GM19035 (cell line): ENCODE results near the gene MAB21L3.
A peak's percentile ranks its signal among the peaks of the same experiment; 100 is the strongest.
"Not testable (repeated sequence)": the region's sequence is repeated elsewhere in the genome, so short reads cannot be mapped to it uniquely, and the experiment has no call there.

ENCODE experiments used
- ATAC-seq: cut with Tn5 transposase; IDR thresholded peaks from one replicate; pipeline ENCODE4 v1.9.1; 2021; ENCODE audit not compliant: unreplicated experiment

MAB21L3 gene

GRCh38 chr1:116133696-116134475, 22.7 kb downstream of the MAB21L3 start:
- no peak for ATAC-seq

GRCh38 chr1:116134476-116134773, 23.2 kb downstream of the MAB21L3 start:
- ATAC-seq: no peak

GRCh38 chr1:116138277-116138792, 27.1 kb downstream of the MAB21L3 start:
- no peak for ATAC-seq

- no peak for ATAC-seq
Observed at GRCh38 chr1:116139592-116140134, 28.5 kb downstream of the MAB21L3 start.

- ATAC-seq: no peak
Observed at GRCh38 chr1:116144151-116144550, 33.0 kb downstream of the MAB21L3 start.

DNA sequence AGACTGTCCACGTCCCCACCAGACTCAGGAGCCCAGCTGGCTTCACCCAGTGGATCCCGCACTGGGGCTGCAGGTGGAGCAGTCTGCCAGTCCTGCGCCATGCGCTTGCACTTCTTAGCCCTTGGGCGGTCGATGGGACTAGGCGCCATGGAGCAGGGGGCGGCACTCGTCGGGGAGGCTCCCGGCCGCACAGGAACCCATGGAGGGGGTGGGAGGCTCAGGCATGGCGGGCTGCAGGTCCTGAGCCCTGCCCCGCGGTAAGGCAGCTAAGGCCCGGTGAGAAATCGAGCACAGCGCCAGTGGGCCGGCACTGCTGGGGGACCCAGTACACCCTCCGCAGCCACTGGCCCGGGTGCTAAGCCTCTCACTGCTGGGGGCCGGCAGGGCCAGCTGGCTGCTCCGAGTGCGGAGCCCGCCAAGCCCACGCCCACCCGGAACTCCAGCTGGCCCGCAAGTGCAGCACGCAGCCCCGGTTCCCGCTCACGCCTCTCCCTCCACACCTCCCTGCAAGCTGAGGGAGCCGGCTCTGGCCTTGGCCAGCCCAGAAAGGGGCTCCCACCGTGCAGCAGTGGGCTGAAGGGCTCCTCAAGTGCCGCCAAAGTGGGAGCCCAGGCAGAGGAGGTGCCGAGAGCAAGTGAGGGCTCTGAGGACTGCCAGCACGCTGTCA, 35.4 kb downstream of the MAB21L3 start:
- ATAC-seq: not testable (repeated sequence)

DNA sequence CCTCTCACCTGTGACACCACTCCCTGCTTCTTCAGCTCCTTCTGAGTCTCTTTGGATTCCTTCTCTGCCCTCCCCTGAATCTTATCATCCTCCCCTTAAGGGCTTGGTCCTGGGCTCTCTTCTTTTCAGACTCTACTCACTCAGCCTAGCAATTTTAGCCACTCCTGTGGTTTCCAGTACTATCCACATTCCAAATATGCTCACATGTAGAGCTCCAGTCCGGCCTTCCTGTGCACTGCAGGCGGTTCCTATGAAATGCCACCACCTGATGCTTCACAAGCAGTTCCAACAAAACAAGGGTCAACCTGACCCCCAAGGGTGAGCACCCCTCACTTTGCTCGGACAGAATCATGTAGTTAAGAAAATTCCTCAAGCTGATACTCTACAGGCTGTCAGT, 35.9 kb downstream of the MAB21L3 start:
- ATAC-seq: no peak

DNA sequence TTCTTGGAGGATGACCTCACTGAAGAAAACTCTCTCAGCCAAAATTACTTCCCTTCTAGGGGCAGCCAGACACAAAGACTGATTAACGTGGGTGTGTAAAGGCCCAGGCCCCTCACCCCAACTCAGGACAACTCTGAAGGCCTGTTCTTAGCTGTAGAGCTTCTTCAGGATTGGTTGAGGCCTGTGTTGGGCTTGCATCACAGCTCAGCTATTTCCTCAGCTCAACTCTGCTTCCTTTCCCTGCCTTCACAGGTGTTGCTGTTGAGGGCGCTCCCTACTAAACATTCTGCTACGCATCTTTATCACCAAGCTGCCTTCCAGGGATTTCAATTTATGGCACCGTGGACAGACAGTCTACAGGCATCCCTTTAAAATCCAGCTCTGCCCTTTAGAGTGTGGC, 36.8 kb downstream of the MAB21L3 start:
- ATAC-seq: no peak

DNA sequence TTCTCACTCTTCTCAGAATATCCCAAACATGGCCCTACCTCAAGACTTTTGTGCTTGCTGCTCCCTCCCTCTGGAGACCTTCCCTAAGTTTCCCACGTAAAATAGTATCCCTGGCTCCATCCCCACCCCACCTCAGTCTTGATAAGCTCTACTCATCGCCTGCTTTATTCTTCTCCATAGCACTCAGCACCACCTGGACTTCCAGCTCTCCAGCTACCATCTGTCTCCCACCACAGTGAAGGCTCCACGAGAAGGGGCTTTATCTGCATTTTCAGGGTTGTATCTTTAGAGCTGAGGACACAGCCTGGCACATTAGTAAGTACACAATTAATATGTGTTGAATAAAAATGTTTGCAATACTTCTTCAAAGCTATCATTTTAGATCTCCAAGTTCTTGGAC, 37.8 kb downstream of the MAB21L3 start:
- ATAC-seq: no peak

- no peak for ATAC-seq
Observed at GRCh38 chr1:116150368-116150767, 39.2 kb downstream of the MAB21L3 start.

GRCh38 chr1:116151739-116152576, 40.8 kb downstream of the MAB21L3 start:
- peak; percentile 96 for ATAC-seq

- no peak for ATAC-seq
Observed at GRCh38 chr1:116152577-116152943, 41.4 kb downstream of the MAB21L3 start.

GRCh38 chr1:116152950-116153691, 41.9 kb downstream of the MAB21L3 start:
- ATAC-seq: no peak

DNA sequence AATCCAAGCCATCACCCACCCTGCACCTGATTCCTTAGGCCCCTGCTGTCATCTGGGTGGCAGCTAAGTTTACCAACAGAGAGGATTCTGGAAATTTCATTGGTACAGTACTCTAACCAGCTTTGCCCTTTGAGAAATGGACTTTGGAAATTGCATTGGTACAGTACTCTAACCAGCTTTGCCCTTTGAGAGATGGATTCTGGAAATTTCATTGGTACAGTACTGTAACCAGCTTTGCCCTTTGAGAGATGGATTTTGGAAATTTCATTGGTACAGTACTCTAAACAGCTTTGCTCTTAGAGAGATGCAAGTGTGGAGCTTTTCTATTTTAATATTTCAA, 42.5 kb downstream of the MAB21L3 start:
- ATAC-seq: no peak

DNA sequence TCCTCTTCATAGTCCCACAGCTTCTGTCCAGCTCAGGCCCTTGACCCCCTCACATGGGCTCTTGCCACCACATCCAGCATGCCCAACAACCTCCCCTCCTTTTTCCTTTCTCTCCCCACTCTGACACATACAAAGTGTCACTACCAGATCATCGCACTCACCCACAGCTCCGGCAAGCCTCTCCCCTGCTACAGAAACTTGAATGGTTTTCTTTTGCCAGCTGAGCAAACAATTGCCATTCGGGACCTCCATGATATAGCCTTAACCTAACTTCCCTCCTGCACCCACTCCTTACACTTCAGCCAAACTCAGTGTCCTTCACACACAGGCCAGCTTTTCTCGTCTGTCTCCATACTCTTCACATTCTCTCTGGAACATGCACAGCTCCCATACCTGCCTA, 43.3 kb downstream of the MAB21L3 start:
- no peak for ATAC-seq

DNA sequence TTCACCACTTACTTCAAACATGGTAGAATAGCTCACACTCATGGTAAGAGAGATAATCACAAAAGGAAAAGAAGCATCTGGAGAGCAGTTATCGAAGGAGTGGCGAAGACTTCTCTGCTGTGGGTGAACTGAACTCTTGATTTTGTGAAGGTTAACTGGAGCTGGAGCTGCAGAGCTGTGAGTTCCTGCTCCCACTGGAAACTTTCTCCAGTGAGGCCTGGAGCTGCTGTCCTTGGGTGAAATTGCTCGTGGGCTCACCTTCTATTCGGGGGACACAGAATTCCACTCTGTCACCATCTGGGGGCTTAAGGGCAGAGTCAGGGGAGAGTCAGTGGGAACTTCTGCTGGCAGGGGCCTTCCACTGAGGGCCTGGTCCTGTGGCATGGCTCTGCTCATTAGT, 45.9 kb downstream of the MAB21L3 start:
- ATAC-seq: no peak

DNA sequence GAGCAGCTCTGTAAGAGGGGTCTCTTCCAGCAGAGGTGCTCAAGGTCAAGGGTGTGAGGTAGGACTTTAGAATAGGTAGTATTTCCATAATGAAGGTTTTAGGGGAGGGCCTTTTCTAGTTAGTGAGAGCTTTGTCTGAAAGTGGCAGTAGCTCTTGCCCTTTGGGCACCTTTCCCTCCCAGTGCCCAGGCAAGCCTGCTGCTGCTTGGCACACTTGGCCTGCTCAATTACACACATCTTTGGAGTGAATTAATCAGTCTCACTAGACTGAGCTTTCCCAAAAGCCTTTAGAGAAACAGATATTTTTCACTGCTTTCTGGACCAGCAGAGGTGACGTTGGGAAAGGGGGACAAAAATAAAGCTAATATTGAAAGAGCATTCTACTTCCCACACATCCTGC, 48.0 kb downstream of the MAB21L3 start:
- ATAC-seq: no peak

GRCh38 chr1:116159611-116160010, 48.4 kb downstream of the MAB21L3 start:
- ATAC-seq: no peak

- no peak for ATAC-seq
Observed at GRCh38 chr1:116161390-116161789, 50.2 kb downstream of the MAB21L3 start.

GRCh38 chr1:116161877-116162390, 50.7 kb downstream of the MAB21L3 start:
- ATAC-seq: no peak

DNA sequence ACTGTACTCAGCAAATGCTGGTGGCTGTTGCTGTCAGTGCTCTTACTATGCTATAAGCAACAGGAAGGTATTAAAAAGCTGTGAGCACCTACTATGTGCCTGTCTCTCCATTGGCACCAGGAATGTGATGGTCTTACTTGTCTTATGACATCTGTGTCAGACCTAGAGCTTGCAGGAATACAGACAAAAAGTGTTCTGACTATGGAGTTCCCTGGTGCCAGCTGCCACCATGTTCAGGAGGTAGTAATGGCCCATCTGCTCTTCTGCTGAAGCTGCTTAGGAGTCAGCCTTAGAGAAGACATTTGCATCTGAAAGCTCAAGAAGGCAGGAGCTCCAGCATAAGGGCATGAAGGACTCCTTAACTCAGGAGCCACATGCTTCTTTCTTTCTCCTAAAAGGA, 52.3 kb downstream of the MAB21L3 start:
- ATAC-seq: no peak
